Ecto neural progenitor cell (in vitro differentiated cells): ENCODE measurements around the gene AFAP1.
"Not testable (repeated sequence)": the region's sequence is repeated elsewhere in the genome, so short reads cannot be mapped to it uniquely, and the experiment has no call there.

Source experiments
- DNase-seq: peaks from one replicate; pipeline ENCODE4 v3.0.0-alpha.2; 2018; ENCODE audit warnings: low spot score

Gene AFAP1

GRCh38 chr4:7945709-7946380 is 6.2 kb upstream of the AFAP1 start:
- no peak for DNase-seq

- DNase-seq: no peak
Measured at GRCh38 chr4:7944599-7945220, 5.0 kb upstream of the AFAP1 start.

- DNase-seq: not testable (repeated sequence)
Measured at GRCh38 chr4:7943688-7944087, 4.0 kb upstream of the AFAP1 start.

- no peak for DNase-seq
Measured at GRCh38 chr4:7943211-7943610, 3.5 kb upstream of the AFAP1 start.

GRCh38 chr4:7941965-7942496 is 2.4 kb upstream of the AFAP1 start:
- no peak for DNase-seq

- DNase-seq: no peak
Measured at GRCh38 chr4:7941111-7941964, 1.7 kb upstream of the AFAP1 start.

GRCh38 chr4:7938609-7939376 is 868 bp downstream of the AFAP1 start:
- DNase-seq: no peak

GRCh38 chr4:7938266-7938608 is 1.4 kb downstream of the AFAP1 start:
- no peak for DNase-seq

GRCh38 chr4:7937006-7937405 is 2.7 kb downstream of the AFAP1 start:
- DNase-seq: no peak

- peak; percentile 25 for DNase-seq
Measured at GRCh38 chr4:7933651-7934510, 5.8 kb downstream of the AFAP1 start.

GRCh38 chr4:7932287-7932686 is 7.4 kb downstream of the AFAP1 start:
- no peak for DNase-seq

GRCh38 chr4:7929118-7929951 is 10.3 kb downstream of the AFAP1 start:
- DNase-seq: peak; percentile 54

GRCh38 chr4:7928711-7929110 is 10.9 kb downstream of the AFAP1 start:
- no peak for DNase-seq

- no peak for DNase-seq
Measured at GRCh38 chr4:7926822-7927221, 12.8 kb downstream of the AFAP1 start.

GRCh38 chr4:7924570-7924969 is 15.1 kb downstream of the AFAP1 start:
- no peak for DNase-seq

GRCh38 chr4:7924163-7924562 is 15.5 kb downstream of the AFAP1 start:
- no peak for DNase-seq

GRCh38 chr4:7922466-7922865 is 17.2 kb downstream of the AFAP1 start:
- DNase-seq: no peak

- no peak for DNase-seq
Measured at GRCh38 chr4:7918981-7919380, 20.7 kb downstream of the AFAP1 start.

- not testable (repeated sequence) for DNase-seq
Measured at GRCh38 chr4:7918187-7918586, 21.5 kb downstream of the AFAP1 start.

GRCh38 chr4:7917669-7918068 is 22.0 kb downstream of the AFAP1 start:
- DNase-seq: no peak
